Suprapubic skin (tissue), 4 donors: Measurements from ENCODE around the gene EMP2. TPM values are rescaled to one million over a fixed set of nuclear protein-coding genes. Genes with fewer than 3 reads are reported as not detected.
A peak's percentile ranks its signal among the peaks of the same experiment; 100 is the strongest.

ENCODE experiments used
- DNase-seq, 2 donors: peaks; one replicate each; pipeline ENCODE4 v3.0.0-alpha.2; 2019; ENCODE audit warnings: low spot score in 2 of 2
- H3K27ac ChIP-seq: fragments of 200-600 bp; sonication (generic); one replicate; pipeline ENCODE4 v1.5.1; 2019
- H3K27me3 ChIP-seq: fragments of 200-600 bp; sonication (generic); one replicate; pipeline ENCODE4 v1.5.1; 2019
- H3K36me3 ChIP-seq: fragments of 200-600 bp; sonication (generic); one replicate; pipeline ENCODE4 v1.5.1; 2019
- H3K4me1 ChIP-seq: fragments of 200-600 bp; sonication (generic); one replicate; pipeline ENCODE4 v1.5.1; 2019
- H3K4me3 ChIP-seq: fragments of 200-600 bp; sonication (generic); one replicate; pipeline ENCODE4 v1.5.1; 2019; ENCODE audit warnings: mild to moderate bottlenecking
- H3K9me3 ChIP-seq: fragments of 200-600 bp; sonication (generic); one replicate; pipeline ENCODE4 v1.5.1; 2019
- CTCF ChIP-seq, 2 donors: fragments of 200-600 bp in 1 of 2; fragments of 450-650 bp in 1 of 2; sonication (generic) in 1 of 2; IDR thresholded peaks; one replicate each; pipeline ENCODE4 v1.5.1; 2016 to 2019; ENCODE audit warnings: antibody characterized with exemption in 2 of 2, mild to moderate bottlenecking in 1 of 2, moderate library complexity in 1 of 2
- EP300 ChIP-seq: sonication (generic); formaldehyde crosslinking; IDR thresholded peaks from one replicate; pipeline ENCODE4 v1.6.1; 2017; ENCODE audit warnings: antibody characterized with exemption
- POLR2A ChIP-seq, 2 donors: fragments of 450-650 bp; IDR thresholded peaks; one replicate each; pipeline ENCODE4 v1.6.1; 2017; ENCODE audit warnings: antibody characterized with exemption in 2 of 2, mild to moderate bottlenecking in 2 of 2, moderate library complexity in 2 of 2
- POLR2AphosphoS5 ChIP-seq, 3 donors: sonication (generic); formaldehyde crosslinking; IDR thresholded peaks; one replicate each; pipeline ENCODE4 v1.6.1; 2017; ENCODE audit warnings: antibody characterized with exemption in 3 of 3
- WGBS: methylation state at CpG from one replicate; pipeline ENCODE4 v1.1.5; 2018; 5-methylcytosine and 5-hydroxymethylcytosine counted together
- total RNA-seq, 4 donors: library from RNA; depleted of rRNA; stranded (reverse); fragments of >200 nt; gene quantifications; one replicate each; pipeline ENCODE4 v1.1.0, GENCODE V29; 2016

Gene EMP2
- total RNA-seq, 4 donors from 2014 or later = 91.6 to 187 (median 139) TPM

- 77% methylated on average over 7 of the region's 7 CpGs for WGBS
- H3K9me3 ChIP-seq = no peaks in the 10 kb centered on the region
- peaks cover 6% of the 10 kb centered on the region for H3K36me3 ChIP-seq
- no peaks in the 10 kb centered on the region for H3K27me3 ChIP-seq
- no peak for DNase-seq
- H3K4me1 ChIP-seq = peaks cover 14% of the 10 kb centered on the region
- H3K27ac ChIP-seq = no peak overlapping the region
- no peak for TF ChIP-seq CTCF (IDR thresholded peaks at IDR 0.05)
- TF ChIP-seq POLR2AphosphoS5 (IDR thresholded peaks at IDR 0.05) = no peak
- no peak for TF ChIP-seq POLR2A (IDR thresholded peaks at IDR 0.05)
- TF ChIP-seq EP300 = no peak
- no peak overlapping the region for H3K4me3 ChIP-seq
Observed at GRCh38 chr16:10518479-10519041, 61.8 kb downstream of the EMP2 start.

DNA sequence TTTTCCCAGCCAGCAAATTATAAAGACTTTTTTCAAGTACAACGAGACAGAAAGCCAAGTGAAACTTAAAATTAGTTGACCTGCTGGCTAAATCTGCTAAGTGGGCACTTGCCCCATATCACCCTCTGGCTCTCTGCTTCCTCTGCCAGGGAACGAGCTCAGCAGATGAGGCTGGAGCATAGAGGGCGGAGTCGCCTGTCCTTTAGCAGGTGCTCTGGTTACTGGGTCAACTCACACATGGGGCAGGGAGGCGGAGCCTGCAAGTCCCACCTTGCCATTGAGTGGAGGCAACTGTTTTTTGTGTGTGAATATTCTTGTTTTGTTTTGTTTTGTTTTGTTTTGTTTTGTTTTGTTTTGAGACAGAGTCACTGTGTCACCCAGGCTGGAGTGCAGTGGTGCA lies 62.5 kb downstream of the EMP2 start:
- no peak for DNase-seq
- WGBS = 65% methylated on average over 5 of the region's 5 CpGs
- no peak overlapping the region for H3K4me3 ChIP-seq
- no peaks in the 10 kb centered on the region for H3K36me3 ChIP-seq
- peaks cover 14% of the 10 kb centered on the region for H3K4me1 ChIP-seq
- no peak overlapping the region for H3K27ac ChIP-seq
- TF ChIP-seq POLR2AphosphoS5 (IDR thresholded peaks at IDR 0.05) = no peak
- no peak for TF ChIP-seq POLR2A (IDR thresholded peaks at IDR 0.05)
- no peak for TF ChIP-seq CTCF (IDR thresholded peaks at IDR 0.05)
- H3K9me3 ChIP-seq = no peaks in the 10 kb centered on the region
- H3K27me3 ChIP-seq = no peaks in the 10 kb centered on the region

GRCh38 chr16:10514369-10515055 lies 65.9 kb downstream of the EMP2 start:
- Histone ChIP-seq H3K4me1 (peaks cover 14% of the 10 kb centered on the region), H3K27me3 (no peaks in the 10 kb centered on the region), H3K36me3 (peaks cover 5% of the 10 kb centered on the region), H3K27ac (peak overlapping the region; percentile 37), H3K4me3 (no peak overlapping the region), H3K9me3 (no peaks in the 10 kb centered on the region)
- DNase-seq = peak in 1 of 2 donors; percentile 67
- TF ChIP-seq CTCF (IDR thresholded peaks at IDR 0.05) = peak; percentile 27 to 60
- no peak for TF ChIP-seq POLR2AphosphoS5 (IDR thresholded peaks at IDR 0.05)
- 34% methylated on average over 6 of the region's 6 CpGs for WGBS

DNA sequence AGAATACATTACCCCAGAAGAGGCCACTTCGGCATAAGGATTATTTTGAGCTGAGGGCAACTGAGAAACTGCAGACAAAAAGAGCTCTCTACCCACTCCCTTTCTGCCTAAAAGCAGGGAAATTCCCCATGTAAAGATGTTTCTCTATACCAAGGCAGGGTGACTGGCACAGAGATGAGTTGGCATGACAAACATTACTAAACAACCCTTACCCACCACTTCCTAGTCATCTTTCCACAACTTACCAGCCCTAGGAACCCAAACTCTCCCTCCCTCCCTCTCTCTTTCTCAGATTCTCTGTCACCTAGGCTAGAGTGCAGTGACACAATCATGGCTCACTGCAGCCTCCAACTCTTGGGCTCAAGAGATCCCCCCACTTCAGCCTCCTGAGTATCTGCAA lies 68.6 kb downstream of the EMP2 start:
- Histone ChIP-seq H3K27ac (no peak overlapping the region), H3K4me3 (no peak overlapping the region), H3K4me1 (peaks cover 14% of the 10 kb centered on the region), H3K36me3 (peaks cover 12% of the 10 kb centered on the region), H3K9me3 (no peaks in the 10 kb centered on the region), H3K27me3 (no peaks in the 10 kb centered on the region)
- no peak for DNase-seq
- 89% methylated on average over 1 of the region's 1 CpG for WGBS
- TF ChIP-seq EP300 (no peak), POLR2A (IDR thresholded peaks at IDR 0.05) (no peak), POLR2AphosphoS5 (IDR thresholded peaks at IDR 0.05) (no peak), CTCF (IDR thresholded peaks at IDR 0.05) (no peak)

- no peaks in the 10 kb centered on the region for H3K9me3 ChIP-seq
- H3K27me3 ChIP-seq = no peaks in the 10 kb centered on the region
- no peak for TF ChIP-seq EP300
- no peak for TF ChIP-seq POLR2AphosphoS5 (IDR thresholded peaks at IDR 0.05)
- no peak for TF ChIP-seq CTCF (IDR thresholded peaks at IDR 0.05)
- TF ChIP-seq POLR2A (IDR thresholded peaks at IDR 0.05) = no peak
- no peak for DNase-seq
- H3K4me1 ChIP-seq = peaks cover 12% of the 10 kb centered on the region
- no peak overlapping the region for H3K4me3 ChIP-seq
- WGBS = 59% methylated on average over 2 of the region's 2 CpGs
- H3K36me3 ChIP-seq = peaks cover 12% of the 10 kb centered on the region
- H3K27ac ChIP-seq = no peak overlapping the region
Observed at GRCh38 chr16:10510279-10510678, 70.1 kb downstream of the EMP2 start.
